ENCODE data around the gene FA2H.

FA2H gene

DNA sequence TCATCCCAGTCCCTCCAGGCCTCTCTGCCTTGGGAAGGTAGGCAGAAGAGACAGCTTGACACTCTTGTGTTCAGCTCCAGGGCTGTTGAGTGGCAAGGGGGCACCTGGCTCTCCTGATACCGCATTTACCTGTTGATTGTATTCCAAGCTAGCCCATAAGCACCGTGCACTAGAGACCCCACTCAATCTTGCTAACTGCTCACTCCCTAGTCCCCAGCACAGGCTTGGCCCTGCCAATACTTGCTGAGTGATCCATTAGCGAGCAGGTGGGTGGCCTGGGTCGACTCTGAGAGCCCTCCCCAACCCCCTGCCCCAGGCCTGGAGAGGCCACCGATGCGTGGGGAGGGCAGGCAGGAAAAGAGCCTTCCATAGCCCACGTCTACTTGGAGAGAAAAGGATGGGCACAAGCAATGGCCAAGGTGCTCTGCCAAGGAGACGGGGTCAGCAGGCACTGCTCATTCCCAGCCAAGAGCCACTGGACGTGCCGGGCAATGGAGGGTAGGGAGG, 29.5 kb downstream of the FA2H start:
- in situ Hi-C loops (cut with HindIII; ENCODE audit: low sequenced_read_pairs), result no loop called here

DNA sequence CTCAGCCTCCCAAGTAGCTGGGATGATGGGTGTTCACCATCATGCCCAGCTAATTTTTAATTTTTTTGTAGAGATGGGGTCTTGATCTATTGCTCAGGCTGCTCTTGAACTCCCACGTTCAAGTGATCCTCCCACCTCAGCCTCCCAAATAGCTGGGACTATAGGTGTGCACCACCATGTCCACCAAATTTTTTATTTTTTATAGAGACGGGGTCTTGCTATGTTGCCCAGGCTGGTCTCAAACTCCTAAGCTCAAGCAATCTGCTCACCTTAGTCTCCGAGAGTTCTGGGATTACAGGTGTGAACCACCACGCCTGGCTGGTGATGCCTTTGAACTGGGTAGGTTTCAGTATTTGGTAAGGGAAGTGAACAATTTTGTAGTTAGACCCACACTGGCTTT, 30.1 kb downstream of the FA2H start:
- in situ Hi-C loops (cut with HindIII; ENCODE audit: low sequenced_read_pairs), result no loop called here

DNA sequence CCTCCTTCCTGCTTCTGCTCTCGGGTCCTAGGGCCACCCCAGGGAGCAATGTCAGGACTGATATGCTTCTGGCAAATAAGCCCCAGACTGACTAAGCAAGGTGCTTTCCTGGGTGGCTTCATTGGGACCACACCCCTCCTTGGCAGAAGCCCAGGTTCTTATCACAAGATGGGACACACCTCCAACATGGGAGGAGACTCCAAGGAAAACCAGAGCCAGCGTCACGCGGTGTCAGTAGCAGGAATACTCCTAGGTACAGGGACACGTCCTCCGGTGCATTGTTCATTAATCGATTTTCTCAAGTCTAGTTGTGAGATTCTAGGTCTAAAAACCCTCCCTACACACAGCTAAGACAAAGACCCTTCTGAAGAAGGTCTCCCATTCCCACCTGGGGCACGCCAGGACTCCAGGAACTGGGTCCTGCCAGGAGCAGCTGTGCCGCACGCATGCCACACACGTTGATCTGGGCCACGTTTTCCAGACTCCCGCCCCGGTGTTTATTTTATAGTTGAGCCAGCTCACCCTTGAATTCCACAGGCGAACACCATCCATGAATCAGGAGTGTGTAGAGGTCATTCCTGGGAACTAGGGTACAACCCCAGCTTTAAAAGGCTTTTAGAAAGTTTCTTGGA, 30.8 kb downstream of the FA2H start:
- in situ Hi-C loops (cut with HindIII; ENCODE audit: low sequenced_read_pairs), result no loop called here

DNA sequence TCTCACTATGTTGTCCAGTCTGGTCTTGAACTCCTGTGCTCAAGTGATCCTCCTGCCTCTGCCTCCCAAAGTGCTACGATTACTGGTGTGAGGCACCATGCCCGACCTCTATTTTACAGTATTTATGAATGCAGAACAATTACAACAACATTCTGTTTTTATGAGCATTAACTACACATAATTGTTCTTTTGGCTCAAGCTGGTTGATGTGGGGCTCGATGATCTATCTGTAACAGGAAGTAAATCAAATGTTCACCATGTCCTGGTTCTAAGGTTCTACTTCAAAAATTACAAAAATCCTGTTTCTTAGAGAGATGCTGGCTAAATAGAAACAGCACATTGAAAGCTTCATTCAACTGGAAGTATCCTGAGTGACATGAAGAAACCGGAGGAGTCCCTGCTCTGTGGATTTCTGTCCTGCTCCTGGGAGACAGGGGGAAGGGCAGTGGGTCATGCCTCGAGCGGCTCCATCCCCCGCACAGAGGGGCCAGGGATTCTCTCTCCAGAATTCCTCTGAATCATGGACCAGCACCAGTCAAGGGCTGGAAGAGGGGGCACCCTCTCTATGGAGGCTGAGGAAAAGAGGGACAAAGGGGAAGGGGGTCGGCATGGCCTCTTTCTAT, 31.5 kb downstream of the FA2H start:
- in situ Hi-C loops (cut with HindIII; ENCODE audit: low sequenced_read_pairs), result no loop called here

DNA sequence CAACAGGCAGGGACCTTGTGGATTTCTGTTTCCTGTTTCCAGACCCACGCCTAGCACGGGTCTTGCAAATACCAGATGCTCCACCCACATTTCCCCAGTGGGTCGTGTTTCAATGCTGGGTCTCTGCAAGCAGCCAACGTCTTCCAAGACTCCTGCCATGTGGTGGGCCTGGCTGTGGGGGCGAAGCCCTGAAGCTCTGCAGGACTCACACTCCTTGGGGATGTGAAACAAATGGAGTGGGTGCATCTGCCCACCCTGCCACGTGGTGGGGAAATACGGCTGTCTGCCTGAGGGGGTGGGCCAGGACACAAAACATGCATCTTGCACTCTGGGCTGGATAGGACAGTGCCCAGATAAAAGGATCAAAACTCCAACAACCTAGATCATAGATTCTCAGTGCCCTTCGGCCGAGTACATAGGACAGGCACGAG, 32.6 kb downstream of the FA2H start:
- in situ Hi-C loops (cut with HindIII; ENCODE audit: low sequenced_read_pairs), result no loop called here

DNA sequence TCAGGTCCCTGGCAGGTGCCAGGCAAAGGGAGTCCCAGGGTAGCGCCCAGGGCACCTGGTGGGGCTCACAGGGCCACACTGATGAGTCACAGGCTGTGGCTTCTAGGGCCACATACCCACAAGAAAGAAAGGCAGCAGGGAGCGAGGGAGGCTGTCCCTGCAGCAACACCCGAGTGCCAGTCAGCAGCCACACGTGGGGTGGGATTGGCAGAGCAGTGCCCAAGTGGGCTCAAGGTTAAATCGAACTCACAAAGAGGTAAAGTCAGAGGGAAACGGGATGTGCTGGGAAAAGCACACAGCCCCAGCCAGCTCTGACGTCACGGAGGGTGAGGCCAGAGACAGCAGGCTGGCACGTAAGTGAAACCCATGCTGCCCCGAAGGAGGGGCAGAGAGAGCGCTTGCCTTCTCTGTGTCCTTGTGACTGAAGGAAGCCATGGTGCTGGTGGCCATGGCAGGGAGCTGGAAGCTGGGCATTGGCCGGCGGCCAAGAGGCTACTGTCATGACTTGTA, 33.8 kb downstream of the FA2H start:
- in situ Hi-C loops (cut with HindIII; ENCODE audit: low sequenced_read_pairs), result no loop called here

DNA sequence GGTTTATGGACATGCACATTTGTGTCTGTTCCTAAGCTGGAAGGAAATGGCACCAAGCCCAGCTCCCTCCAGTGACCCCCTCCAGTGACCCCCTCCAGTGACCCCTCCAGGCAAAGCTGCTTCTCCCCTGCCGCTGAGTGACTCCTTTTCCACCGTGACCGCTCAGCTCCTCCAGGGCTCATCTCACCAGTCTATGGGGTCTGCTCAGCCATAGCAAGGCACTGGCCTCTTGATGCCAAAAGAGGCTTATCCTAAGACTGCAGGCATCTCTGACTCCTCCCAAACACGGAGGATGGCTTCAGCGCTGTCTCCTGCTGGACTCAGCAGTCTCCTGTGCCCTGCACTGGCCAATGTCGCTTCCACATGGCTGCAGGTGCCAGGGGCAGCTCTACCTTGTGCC, 35.3 kb downstream of the FA2H start:
- in situ Hi-C loops (cut with HindIII; ENCODE audit: low sequenced_read_pairs), result no loop called here

DNA sequence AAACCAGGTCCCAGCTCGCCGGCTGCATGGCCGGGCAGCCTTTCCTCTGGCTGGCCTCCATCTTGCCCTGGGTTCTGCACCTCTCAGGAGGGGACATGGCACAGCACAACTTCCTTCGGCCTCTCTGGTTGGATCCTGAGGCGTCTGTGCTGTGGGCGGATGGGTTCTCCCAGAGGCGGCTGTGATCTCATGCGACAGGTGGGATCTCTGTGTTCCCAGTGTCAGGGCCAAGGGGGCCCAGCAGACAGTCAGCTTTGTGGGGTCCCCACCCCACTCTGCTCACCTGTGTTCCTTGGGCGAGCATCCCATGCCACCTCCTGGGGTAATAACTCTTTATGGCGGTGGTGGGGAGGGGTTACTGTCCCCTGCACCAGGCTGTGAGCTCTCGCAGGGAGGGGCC, 35.8 kb downstream of the FA2H start:
- in situ Hi-C loops (cut with HindIII; ENCODE audit: low sequenced_read_pairs), result no loop called here

DNA sequence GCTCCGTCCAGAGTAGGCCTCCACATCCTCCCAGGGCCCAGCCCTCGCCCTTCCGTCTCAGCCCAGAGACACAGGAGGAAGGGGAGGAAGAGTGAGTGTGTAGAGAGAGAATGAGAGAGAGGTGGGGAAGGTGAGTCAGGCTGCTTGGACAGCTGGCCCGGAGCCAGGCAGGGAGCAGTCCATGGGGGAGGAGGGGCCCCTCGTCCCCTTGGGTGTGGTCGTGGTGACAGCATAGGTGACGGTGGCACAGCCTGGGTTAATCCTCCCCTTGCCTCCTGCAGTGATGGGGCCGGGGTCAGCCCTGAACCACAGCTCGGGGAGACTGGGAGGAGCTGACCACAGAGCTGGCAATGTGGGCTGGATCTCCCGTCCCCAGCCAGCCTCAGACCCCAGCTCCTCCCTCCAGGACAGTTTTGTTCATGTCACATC, 36.5 kb downstream of the FA2H start:
- in situ Hi-C loops (cut with HindIII; ENCODE audit: low sequenced_read_pairs), result no loop called here

DNA sequence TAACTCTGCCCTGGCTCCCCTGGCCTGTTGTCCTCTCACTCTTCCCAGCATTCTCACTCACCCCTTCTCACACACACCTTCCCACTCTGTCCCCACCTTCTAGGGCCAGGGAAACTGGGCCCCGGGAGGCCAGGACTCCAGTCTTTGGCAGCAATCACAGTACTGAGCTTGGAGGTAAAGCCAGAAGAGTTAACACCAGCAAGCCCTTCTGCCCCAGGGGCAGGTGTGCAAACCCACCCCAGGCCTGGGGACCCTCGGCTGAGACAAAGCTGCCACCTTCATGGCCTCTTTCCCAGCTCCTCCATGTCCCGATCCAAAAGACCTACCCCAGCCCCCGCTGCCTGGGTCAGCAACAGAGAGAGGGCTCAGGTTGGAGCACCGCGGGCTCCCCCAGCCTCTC, 37.1 kb downstream of the FA2H start:
- in situ Hi-C loops (cut with HindIII; ENCODE audit: low sequenced_read_pairs), result no loop called here

DNA sequence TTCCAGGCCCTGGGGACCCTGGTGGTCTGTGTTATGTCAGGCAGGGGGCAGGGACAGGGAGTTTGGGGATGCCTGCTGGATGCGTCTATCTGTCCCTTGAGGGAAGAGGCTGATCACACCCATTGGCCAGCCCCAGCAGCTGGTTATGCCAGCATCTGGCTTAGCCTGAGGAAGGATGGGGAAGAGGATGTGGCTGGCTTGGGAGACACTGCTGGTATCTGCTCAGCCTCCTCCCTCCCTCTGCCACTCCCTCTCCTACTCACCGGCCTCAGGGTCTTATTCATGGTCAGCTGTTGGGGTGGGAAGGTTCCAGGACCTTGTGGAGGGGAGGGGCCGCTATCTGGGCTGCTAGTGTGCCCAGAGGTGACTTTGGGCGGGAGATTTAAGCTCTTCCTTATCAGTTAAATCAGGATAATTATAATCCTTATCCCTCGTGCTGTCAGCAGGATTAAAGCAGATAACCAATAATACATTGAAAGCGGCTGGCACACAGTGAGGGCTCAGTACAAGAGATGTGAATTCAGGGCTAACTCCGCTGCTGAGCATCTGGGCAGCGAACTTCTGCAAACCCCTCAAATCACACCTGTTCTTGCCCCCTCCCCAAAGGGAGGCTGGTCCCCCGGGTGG, 38.0 kb downstream of the FA2H start:
- in situ Hi-C loops (cut with HindIII; ENCODE audit: low sequenced_read_pairs), result no loop called here

DNA sequence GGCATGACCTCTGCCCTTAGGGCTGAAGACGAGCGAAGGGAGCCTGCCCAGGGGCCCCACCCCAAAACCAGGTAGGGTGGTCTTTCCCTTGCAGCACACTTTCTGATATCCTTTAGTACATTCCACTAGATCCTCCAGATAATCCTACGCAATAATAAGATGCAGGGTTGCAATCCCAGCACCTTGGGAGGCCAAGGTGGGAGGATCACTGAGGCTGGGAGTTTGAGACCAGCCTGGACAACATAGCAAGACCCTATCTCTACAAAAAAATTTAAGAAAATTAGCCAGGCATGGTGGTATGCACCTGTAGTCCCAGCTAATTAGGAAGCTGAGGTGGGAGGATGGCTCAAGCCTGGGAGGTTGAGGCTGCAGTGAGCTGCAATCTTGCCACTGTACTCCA, 39.1 kb downstream of the FA2H start:
- in situ Hi-C loops (cut with HindIII; ENCODE audit: low sequenced_read_pairs), result no loop called here

DNA sequence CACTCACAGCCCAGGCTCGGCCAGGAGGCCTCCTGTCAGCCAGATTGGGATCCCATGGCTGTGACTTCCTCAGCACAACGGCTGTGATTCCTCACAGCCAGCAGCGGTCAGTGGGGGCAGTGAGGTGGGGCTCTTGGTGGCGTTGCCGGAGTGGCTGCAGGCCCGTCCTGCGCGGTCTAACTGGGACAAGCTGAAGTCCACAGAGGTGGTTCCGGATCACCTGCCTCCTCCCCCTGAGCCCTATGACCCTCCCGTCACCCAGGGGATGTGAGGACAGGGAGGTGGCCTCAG, 39.5 kb downstream of the FA2H start:
- in situ Hi-C loops (cut with HindIII; ENCODE audit: low sequenced_read_pairs), result no loop called here

DNA sequence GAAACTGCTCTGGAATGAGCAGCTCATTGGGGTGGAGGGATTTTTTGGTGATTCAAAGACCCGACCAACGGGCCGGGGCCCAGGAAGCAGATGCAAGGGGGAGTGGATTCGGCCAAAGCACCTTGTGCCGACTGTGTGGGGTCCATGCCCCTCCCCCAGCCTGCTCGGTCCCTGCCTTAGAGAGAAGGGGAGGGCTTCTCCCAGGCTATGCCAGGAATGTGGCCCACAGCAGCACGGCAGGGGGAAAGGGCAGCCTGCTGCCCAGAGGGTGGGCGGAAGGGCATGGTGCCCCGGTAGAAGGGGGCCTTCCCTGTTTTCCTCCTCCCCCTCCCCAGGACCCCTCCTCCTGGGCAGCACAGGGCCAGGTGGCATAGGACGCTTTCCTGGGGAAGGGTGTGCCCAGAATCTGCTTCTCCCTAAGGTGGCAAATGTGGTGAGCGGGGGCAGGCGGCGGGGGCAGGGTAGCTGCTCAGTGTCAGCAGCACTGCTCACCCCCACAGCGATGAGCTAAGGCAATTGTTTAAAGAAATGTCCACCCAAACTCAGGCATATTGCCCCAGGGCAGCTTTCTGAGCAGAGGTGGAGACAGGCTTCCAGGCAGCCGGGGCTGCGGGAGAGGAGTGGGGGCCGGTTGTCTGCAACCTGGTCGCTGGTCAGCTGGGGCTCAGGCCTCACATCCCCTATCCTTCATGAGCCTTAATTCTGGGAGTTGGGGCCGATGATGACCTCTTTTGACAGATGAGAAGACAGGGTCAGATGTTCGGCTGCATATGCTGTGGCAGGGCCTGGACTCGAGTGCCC, 40.1 kb downstream of the FA2H start:
- in situ Hi-C loops (cut with HindIII; ENCODE audit: low sequenced_read_pairs), result no loop called here

DNA sequence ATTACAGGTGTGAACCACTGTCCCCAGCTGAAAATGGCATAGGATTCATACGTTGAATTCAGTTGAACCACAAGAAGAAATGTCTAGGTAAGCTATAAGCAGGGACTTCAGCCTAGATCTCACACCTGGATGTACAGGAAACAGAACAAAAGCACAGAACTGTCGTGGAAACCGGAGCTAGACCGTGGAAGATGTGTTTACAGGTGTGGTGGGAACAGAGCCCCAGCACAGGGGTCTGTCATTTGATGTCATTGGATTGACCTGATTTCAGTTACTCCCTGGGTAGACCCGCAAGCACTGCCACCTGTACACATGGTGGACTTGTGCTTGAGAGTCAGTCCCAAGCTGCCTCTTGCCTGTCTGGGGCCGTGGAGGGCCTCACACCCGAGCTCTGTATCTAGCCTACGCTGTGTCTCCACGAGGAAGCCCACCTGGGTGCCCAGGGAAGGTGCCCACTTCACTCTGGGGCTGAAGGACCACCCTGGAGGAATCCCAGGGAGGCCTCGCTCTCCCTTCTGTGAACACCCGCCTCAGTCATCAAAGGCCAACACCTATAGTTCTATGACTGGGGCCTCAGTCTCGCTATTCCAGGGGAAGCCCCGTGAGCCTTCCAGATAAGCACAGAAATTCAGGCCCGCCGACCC, 41.8 kb downstream of the FA2H start:
- in situ Hi-C loops (cut with HindIII; ENCODE audit: low sequenced_read_pairs), result no loop called here

DNA sequence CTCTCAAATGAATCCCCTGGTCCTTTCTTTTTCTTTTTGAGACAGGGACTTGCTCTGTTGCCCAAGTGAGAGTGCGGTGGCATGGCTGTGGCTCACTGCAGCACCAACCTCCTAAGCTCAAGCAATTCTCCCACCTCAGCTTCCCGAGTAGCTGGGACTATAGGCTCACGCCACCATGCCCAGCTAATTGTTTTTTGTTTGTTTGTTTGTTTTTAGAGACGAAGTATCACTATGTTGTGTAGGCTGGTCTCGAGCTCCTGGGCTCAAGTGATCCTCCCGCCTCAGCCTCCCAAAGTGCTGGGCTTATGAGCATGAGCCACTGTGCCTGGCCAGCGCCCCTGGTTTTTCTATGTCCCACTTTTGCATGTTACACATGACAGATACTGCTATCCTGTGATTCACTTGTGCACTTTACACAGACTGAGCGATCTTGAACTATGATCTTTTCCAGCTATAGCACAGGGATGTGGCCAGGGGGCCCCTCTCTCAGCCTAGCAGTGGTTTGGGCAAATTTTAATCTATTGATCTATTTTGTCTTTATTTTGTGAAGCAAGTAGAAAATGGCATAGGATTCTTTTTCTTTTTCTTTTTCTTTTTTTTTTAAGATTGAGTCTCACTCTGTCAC, 42.7 kb downstream of the FA2H start:
- in situ Hi-C loops (cut with HindIII; ENCODE audit: low sequenced_read_pairs), result no loop called here

DNA sequence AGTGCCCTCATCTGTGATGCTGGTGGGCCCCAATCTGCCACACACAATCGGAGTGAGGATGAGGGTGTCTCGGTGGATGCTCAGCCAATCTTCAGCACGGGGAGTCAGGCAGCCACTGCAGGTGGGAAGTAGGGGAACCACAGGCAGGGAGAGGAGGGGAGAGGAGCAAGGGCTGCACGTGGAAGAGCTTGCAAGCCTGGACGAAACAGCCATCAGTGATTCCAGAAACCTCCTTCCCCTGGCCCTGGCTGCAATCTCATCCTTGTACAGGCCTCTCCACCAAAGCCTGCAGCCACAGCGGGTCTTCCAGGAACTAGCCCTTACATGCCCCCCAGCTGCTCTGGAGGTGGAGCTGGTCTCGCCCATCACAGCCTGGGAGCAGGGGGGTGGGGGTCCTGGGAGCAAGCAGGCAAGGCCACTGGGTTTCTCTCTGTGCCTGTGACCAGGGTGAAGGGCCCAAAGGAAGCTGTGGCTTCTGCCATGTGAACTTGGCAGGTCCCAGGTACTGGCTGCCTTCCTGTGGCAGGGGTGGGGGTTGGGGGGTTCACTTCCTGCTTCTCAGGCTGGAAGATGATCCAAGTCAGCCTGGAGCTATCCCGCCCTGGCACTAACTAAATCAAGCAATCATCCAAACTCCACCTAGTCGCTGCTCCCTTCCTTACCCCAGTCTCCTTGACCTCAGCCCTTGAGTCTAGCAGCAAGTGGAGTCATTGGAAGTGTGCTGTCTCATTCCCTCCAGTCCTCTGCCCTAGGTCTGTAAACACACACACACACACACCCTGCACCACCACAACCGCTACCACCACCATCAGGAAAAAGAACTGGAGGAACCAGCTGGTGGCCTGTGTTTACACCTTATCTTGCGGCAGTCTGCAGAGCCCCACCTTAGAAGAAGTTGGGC, 44.6 kb downstream of the FA2H start:
- in situ Hi-C loops (cut with HindIII; ENCODE audit: low sequenced_read_pairs), result no loop called here

DNA sequence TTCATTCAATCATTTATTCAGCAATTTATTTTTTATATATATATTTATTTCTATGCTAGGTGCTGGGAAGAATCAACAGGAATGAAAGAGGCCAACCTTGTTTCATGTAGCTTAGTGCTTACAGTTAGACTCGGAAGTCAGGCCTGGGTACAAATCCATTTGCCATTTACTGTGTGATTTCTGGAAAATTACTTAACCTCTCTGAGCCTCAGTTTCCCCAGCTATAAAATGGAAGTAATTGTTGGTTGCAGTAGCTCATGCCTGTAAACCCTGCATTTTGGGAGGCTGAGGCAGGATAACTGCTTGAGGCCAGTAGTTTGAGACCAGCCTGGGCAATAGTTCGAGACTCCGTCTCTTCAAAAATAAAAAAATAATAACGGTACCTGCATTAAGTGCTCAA, 46.7 kb downstream of the FA2H start:
- in situ Hi-C loops (cut with HindIII; ENCODE audit: low sequenced_read_pairs), result no loop called here

DNA sequence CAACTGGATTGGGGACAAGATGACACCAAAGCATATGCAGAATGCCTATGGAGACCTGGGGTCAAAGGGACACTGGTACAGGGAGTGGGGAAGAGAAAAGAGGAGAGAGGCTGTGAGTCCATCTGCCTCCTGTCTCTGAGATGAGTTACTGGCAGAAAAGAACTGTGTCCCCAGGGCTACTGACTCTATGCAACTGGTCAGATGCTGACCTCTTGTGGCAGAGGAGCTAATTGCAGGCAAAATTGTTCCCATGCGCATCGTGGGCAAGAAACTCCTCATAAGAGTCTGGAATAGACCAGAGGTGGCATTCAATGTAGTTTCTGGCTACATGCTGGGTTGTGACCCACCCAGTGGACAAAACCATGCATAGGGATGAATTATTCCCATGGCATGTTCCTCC, 47.9 kb downstream of the FA2H start:
- in situ Hi-C loops (cut with HindIII; ENCODE audit: low sequenced_read_pairs), result no loop called here
